HS-27A (cell line): Measurements from ENCODE around the gene FRMD4A.
"Not testable (repeated sequence)": the region's sequence is repeated elsewhere in the genome, so short reads cannot be mapped to it uniquely, and the experiment has no call there.

Experiments used
- DNase-seq: peaks from one replicate; pipeline ENCODE4 v3.0.0-alpha.2; 2012; ENCODE audit warnings: low read depth, missing footprints

The FRMD4A gene

DNA sequence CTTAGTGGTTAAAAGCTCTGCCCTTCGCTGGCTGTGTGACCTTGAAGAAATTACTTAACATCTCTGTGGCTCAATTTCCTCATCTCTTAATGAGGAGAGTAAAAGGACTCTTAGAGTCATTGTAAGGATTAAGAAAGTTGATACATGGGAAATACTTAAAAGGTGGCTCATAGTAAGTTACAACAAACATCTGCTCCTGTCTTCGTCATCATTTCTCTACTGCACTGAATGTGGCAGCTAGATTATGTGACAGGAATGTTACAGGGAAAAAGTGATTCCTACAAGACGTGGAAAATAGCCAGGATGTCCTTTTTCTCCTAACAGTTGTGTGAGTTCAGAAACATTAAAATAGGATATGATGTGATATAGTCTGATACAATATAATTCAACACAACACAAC, 184.7 kb downstream of the FRMD4A start:
- DNase-seq = no peak

DNA sequence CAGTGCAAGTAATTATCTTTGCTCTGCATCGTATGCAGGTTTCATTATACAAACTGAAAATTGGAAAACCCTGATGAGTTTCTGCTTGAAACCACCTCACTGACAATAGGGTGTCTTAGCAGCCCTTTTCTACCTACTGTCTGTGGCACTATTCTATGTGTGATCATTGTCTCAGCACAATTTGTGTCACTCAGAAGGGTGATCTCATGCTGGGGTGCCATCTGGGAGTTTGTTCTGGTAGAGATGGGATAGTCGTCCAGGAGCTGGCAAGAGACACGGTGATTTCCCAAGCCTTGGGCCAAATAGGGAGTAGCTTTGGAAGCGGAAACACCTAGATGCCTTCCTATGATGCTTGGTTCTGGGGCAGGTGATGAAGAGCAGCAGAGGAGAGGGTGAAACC, 186.3 kb downstream of the FRMD4A start:
- no peak for DNase-seq

GRCh38 chr10:14142606-14143250, 188.0 kb downstream of the FRMD4A start:
- no peak for DNase-seq

DNA sequence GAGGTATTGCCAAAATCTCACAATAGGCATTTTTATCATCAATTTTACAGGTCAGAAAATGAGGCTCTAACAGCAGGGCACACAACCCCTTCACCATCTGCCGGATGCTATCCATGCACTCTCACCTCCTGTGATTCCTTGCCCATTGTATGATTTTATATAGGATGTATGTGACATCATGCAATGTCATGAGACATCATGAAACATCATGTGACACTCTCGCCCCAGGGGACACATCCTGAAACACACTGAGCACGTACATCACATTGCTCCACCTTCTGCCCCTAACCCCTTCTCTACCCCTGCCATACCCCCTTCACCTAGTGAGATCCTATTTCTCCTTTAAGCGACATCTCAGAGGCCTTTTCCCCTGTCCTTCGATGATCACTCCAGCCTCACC, 189.4 kb downstream of the FRMD4A start:
- no peak for DNase-seq

- DNase-seq = no peak
Observed at GRCh38 chr10:14137391-14137790, 193.3 kb downstream of the FRMD4A start.

DNA sequence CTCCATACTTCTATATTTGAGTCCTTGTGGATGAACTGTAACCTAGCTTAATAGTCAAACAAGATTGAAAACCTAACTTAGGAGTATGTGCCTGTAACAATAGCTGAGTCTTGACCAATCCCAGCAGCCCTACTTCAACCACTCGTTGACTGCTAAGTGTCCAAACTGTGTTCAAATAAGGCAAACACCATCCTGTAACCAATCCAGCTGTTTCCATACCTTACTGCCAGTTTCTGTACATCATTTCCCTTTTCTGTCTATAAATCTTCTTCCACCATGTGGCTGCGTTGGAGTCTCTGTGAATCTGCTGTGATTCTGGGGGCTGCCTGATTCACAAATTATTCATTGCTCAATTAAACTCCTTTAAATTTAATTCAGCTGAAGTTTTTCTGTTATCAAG, 195.5 kb downstream of the FRMD4A start:
- not testable (repeated sequence) for DNase-seq

- no peak for DNase-seq
Observed at GRCh38 chr10:14134275-14134674, 196.4 kb downstream of the FRMD4A start.

DNA sequence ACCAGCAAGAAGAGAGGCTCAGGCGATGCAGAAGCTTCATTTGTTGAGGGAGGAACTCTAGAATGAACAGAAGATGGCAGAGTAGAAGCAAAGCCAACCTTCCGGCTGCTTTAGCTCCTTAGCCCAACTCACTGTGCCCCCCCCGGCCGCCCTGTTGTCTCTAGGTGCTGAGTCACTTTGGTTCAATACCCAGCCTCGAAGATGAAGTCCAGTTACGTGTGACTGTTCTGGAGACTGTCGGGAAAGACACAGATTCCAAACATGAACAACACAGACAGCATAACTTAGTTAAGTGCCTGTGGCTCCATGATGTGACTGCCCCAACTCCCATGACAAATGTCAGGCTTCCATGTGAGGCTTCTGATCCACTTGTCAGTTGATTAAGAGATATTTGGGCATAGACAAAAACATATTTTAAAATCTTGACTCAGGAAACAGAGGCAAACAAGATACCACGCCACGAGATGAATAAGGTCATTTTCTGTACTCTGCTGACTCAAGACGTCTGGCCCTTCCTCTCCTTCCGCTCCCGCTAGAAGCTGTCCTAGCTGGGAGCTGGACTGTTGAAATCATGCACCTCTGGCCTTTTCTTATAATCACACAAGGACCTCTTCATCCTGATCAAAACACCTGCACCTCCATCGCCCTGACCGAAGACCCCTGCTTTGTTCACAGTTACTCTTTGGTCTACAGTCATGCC, 199.3 kb downstream of the FRMD4A start:
- DNase-seq = no peak

DNA sequence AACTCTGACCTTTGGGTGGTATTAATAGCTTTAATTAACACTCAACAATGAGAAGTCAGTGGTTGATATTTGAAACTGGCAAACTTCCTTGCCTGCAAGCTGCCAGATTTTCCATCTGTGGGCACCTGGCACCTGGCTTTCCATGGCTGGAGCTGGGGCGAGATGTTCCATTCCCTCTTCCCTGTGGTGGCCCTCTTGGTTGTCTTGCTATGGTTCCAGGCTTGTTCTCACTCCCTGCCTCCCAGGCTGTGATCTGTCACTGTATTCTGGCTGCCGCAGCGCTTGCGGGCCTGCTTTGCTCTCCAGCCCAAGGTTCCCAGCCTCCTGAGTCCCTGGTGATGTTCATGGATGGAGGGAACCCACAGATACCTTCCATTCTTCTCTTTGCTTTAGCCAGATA, 201.0 kb downstream of the FRMD4A start:
- DNase-seq = no peak

DNA sequence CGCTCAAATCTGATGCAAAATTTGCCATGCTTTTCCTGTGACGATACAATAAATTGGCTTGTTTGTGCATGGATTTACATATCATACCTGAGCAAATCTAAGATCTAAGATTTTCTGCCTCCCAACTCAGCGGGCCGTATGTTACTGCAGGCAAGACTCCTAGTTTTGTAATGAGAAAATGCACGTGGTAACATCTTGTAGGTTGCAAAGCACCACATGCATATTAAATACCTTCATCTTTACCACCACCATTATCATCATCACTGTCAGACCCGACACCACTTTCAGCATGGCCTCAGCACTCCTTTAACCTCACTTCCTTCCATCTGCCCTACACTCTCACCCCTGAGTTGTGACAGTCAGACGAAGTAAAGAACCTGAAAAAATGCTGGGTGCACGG, 202.2 kb downstream of the FRMD4A start:
- no peak for DNase-seq

DNA sequence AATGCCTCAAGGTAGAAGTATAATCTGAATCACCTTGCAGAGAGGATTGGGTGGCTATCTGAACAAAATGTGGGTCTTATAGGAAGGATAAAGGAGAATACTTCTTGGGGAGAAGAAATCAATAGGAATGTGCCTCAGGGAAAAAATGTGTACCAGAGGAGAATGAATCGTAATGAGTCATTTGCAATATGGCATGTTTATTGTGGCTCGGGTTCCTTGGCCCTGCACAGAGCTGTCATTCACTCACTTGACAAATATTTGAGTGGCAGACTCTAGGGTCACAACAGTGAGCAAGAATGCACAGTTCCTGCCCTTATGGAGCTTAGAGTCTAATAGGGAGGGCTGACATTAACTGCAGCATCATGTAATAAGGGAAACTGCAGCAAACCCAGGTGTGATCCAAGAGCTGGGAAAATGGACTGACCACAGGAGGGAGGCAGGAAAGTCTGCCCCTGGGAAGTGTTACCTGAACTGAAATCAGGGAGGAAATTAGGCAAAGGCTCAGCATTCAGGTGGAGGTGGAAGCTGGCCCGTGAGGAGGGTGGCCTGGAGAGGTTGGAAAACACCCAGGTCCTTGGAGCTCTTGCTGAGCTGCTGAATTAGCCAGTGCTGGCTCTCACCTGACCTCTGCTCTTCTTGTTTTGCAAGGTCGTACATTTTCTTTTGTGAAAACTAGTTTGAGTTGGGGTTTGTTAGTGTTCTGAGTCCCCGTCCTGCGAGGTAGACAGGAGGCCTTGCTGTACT, 203.9 kb downstream of the FRMD4A start:
- no peak for DNase-seq

- DNase-seq = no peak
Observed at GRCh38 chr10:14125564-14125963, 205.2 kb downstream of the FRMD4A start.

- DNase-seq = no peak
Observed at GRCh38 chr10:14124941-14125340, 205.8 kb downstream of the FRMD4A start.

- DNase-seq = no peak
Observed at GRCh38 chr10:14123139-14123538, 207.6 kb downstream of the FRMD4A start.

DNA sequence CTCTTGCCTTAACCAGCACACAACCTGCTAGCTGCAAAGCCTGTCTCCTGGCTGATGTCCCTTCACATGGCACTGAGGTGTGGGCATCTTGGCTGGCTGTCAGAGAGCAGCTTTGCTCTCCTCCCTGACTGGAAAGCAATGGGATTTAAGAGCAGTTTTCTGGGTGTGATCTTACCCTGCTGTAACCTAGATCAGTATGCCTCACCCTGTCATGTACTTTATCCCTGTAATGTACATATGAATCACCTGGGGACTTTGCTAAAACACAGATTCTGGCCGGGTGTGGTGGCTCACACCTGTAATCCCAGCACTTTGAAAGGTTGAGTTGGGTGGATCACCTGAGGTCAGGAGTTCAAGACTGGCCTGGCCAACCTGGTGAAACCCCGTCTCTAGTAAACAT, 209.9 kb downstream of the FRMD4A start:
- no peak for DNase-seq

- DNase-seq = no peak
Observed at GRCh38 chr10:14118953-14119352, 211.8 kb downstream of the FRMD4A start.

DNA sequence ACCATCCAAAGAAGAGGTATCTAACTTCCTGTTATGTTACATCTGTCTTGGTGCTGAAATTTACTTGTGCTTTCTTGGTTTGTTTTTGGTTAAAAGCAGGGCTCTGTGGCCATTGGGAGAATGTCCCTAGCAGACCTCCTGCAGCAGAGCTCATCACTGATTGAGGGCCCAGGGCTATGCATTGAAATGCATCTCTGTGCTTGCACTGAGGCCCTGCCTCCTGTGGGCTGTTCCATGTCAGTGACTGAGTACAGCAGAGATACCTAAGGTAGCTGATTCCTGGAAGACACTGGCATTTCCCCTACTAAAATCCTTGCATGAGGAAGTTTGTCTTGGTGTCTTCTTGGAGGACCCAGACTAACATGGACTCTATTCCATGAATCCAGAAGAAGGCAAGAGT, 213.9 kb downstream of the FRMD4A start:
- DNase-seq = no peak

DNA sequence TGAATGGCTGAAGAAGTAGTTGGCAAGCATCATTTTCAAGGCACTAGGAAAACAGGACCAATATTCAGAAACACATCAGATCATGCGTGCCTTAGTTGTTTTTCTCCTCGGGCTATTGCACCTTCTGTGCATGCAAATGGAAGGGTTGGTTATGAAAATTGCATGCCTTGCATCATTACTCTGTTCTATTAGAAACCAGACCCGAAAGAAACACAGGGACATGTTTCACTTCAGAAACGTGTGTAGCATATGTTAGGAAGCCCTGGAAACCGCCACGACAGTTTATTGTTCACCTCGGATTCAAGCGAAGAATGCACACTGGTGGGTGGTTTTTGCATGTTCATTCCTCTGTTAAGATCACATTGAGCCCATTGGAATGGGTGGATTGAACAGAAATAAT, 214.7 kb downstream of the FRMD4A start:
- DNase-seq = no peak

- DNase-seq = no peak
Observed at GRCh38 chr10:14114791-14115190, 215.9 kb downstream of the FRMD4A start.

- DNase-seq = no peak
Observed at GRCh38 chr10:14112056-14112455, 218.7 kb downstream of the FRMD4A start.

- no peak for DNase-seq
Observed at GRCh38 chr10:14111208-14111607, 219.5 kb downstream of the FRMD4A start.

- no peak for DNase-seq
Observed at GRCh38 chr10:14106828-14107227, 223.9 kb downstream of the FRMD4A start.

DNA sequence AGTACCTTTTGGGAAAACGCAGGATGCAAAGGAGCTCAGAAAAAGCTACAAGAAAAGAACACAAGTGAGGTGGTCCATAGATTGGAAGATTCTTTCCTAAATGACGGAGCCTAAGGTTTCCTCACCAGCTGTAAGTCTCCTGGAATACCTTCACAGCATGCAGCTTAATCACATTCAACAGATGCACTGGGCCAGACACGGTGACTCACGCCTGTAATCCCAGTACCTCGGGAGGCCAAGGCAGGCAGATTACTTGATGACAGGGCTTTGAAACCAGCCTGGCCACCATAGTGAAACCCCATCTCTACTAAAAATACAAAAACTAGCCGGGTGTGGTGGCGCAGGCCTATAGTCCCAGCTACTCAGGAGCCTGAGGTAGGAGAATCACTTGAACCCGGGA, 228.7 kb downstream of the FRMD4A start:
- no peak for DNase-seq
